ENCODE measurements around the gene DCAF4. TPM values are rescaled to one million over a fixed set of nuclear protein-coding genes. Genes with fewer than 3 reads are reported as not detected.

Gene DCAF4
- total RNA-seq, 1 donor from 2014 or later: 23.2 TPM

DNA sequence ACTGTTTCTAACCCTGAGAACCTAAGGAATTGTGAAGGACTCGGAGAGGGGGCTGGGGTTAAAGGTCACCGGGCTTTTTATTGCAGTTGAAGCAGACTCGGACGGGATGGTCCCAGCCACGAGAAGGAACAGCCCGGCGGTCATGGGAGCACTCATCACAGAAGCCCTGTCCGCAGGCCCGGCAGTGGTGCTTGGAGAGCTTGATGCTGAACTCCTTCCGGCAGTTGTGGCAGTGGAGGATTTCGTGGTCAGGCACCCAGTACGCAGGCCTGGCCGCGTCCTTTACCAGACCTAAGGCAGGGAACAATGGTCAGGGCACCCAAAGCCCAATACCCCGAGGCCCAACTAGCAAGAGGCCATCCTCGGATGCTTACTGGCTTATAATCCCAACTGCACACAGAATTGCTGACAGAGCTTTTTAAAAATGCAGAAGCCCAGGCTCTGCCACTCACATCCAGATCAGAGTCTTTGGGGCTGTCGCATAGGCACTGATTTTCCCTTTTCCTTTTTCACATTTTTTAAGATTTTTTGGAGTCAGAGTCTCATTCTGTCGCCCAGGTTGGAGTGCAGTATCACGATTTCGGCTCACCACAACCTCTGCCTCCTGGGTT, 44.7 kb downstream of the DCAF4 start:
- Mint-ChIP-seq H3K27ac (no peak overlapping the region), H3K9me3 (no peaks in the 10 kb centered on the region), H3K4me3 (no peak overlapping the region), H3K27me3 (ENCODE audit: low read depth) (no peaks in the 10 kb centered on the region), H3K4me1 (no peaks in the 10 kb centered on the region), H3K36me3 (peaks cover 45% of the 10 kb centered on the region)
- TF ChIP-seq, protein P1, sequence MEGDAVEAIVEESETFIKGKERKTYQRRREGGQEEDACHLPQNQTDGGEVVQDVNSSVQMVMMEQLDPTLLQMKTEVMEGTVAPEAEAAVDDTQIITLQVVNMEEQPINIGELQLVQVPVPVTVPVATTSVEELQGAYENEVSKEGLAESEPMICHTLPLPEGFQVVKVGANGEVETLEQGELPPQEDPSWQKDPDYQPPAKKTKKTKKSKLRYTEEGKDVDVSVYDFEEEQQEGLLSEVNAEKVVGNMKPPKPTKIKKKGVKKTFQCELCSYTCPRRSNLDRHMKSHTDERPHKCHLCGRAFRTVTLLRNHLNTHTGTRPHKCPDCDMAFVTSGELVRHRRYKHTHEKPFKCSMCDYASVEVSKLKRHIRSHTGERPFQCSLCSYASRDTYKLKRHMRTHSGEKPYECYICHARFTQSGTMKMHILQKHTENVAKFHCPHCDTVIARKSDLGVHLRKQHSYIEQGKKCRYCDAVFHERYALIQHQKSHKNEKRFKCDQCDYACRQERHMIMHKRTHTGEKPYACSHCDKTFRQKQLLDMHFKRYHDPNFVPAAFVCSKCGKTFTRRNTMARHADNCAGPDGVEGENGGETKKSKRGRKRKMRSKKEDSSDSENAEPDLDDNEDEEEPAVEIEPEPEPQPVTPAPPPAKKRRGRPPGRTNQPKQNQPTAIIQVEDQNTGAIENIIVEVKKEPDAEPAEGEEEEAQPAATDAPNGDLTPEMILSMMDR (IDR thresholded peaks at IDR 0.05; ENCODE audit: unreplicated experiment): no peak
- no peak for DNase-seq (ENCODE audit: low spot score in 2 of 2, unreplicated experiment in 2 of 2)

DNA sequence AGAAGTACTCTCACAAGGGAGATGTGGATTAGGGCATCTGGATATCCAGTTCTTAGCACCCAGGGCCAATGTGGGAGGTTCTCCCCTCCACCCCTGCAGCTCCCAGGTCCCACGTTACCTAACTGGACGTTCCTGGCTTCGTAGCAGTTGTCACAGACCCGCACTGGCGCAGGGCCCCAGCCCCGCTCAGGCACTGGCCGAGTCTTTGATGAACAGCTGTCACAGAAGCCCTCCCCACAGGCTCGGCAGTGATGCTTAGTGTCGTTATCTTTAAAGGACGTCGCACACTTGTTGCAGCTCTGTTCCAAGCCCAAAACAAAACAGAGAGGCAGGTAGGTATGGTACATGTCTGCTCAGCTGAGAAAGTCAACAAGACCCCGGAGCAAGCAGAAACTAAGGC, 48.4 kb downstream of the DCAF4 start:
- no peak for DNase-seq (ENCODE audit: low spot score in 2 of 2, unreplicated experiment in 2 of 2)
- Mint-ChIP-seq H3K27ac (no peak overlapping the region), H3K27me3 (ENCODE audit: low read depth) (no peaks in the 10 kb centered on the region), H3K36me3 (peaks cover 37% of the 10 kb centered on the region), H3K9me3 (no peaks in the 10 kb centered on the region), H3K4me1 (no peaks in the 10 kb centered on the region), H3K4me3 (no peak overlapping the region)
- TF ChIP-seq, protein P1 (IDR thresholded peaks at IDR 0.05; ENCODE audit: unreplicated experiment): no peak

DNA sequence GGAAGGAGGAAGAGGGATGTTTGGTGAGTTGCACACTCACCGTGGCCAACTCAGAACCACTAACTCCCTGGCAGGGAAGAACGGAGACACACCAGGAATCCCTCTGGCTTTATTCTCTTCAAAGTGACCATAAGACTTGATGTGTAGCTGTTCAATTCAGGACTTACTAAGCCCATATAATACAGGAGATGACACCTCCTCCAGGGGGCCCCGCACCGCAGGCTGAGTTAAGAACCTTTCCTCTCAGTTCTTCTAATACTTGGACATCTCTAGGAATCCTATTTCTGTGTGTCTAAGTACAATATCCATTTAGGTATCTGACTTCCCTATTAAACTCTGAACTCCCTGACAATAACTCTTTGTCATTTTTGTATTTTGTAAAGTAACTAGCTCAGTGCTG, 49.5 kb downstream of the DCAF4 start:
- no peaks in the 10 kb centered on the region for H3K9me3 Mint-ChIP-seq
- no peak overlapping the region for H3K27ac Mint-ChIP-seq
- peaks cover 28% of the 10 kb centered on the region for H3K36me3 Mint-ChIP-seq
- H3K4me1 Mint-ChIP-seq: no peaks in the 10 kb centered on the region
- no peaks in the 10 kb centered on the region for H3K27me3 Mint-ChIP-seq (ENCODE audit: low read depth)
- no peak for DNase-seq (ENCODE audit: low spot score in 2 of 2, unreplicated experiment in 2 of 2)
- no peak overlapping the region for H3K4me3 Mint-ChIP-seq
- TF ChIP-seq, protein P1 (IDR thresholded peaks at IDR 0.05; ENCODE audit: unreplicated experiment): no peak

DNA sequence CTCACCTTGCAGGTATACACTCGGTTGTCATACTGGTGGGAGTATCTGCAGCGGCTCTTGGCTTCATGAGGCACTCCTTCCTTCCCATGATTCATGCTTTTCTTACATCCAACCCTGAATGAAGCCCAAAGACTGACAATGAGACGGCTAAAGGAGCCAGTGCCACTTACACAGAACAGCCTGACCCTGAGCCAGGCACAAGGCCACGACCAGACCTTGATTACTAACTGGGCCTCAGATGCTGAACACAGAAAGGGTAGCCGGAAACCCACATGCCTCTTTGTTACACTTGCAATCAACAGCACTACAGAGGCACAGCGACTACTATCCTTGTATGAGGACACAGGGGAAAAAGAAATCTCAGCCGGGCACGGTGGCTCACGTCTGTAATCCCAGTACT, 52.6 kb downstream of the DCAF4 start:
- Mint-ChIP-seq H3K36me3 (peaks cover 31% of the 10 kb centered on the region), H3K4me1 (no peaks in the 10 kb centered on the region), H3K27ac (no peak overlapping the region), H3K4me3 (no peak overlapping the region), H3K27me3 (ENCODE audit: low read depth) (no peaks in the 10 kb centered on the region), H3K9me3 (no peaks in the 10 kb centered on the region)
- TF ChIP-seq, protein P1 (IDR thresholded peaks at IDR 0.05; ENCODE audit: unreplicated experiment): no peak
- no peak for DNase-seq (ENCODE audit: low spot score in 2 of 2, unreplicated experiment in 2 of 2)

DNA sequence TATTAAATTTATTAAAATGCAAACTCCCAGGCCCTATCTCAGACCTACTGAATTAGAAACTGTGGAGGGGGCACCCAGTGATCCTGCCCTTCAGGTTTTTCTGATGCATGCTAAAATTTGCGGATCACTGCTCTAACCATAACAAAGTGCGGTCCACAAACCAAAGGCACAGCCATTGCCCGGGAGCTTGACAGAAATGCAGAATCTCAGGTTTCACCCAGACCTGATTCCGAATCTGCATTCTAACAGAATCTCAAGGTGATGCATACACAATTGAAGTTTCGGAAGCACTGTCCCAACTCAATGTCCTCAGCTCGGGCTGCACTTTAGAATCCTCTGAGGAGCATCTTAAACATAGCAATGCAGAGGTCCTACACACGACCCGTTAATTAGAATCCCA, 54.6 kb downstream of the DCAF4 start:
- Mint-ChIP-seq H3K27me3 (ENCODE audit: low read depth) (no peaks in the 10 kb centered on the region), H3K27ac (no peak overlapping the region), H3K4me3 (no peak overlapping the region), H3K9me3 (no peaks in the 10 kb centered on the region), H3K36me3 (peaks cover 31% of the 10 kb centered on the region), H3K4me1 (no peaks in the 10 kb centered on the region)
- TF ChIP-seq, protein P1 (IDR thresholded peaks at IDR 0.05; ENCODE audit: unreplicated experiment): no peak
- no peak for DNase-seq (ENCODE audit: low spot score in 2 of 2, unreplicated experiment in 2 of 2)

Measured in mesothelial cell of epicardium (in vitro differentiated cells).